Measurements from ENCODE around the gene SOX5. TPM values are rescaled to one million over a fixed set of nuclear protein-coding genes. Genes with fewer than 3 reads are reported as not detected.

SOX5 gene
- total RNA-seq, 1 experiment from 2014 or later = 3.1 TPM

GRCh38 chr12:23662966-23663365 is 286.5 kb downstream of the SOX5 start:
- Histone ChIP-seq H3K9me3 (ENCODE audit: control insufficient read depth, low read depth, low read length) (no peaks in the 10 kb centered on the region), H3K14ac (ENCODE audit: insufficient read depth, low read length) (no peak overlapping the region), H2BK5ac (ENCODE audit: insufficient read length, low read length) (no peak overlapping the region), H4K20me1 (ENCODE audit: control insufficient read depth, insufficient read depth, insufficient read length) (no peaks in the 10 kb centered on the region), H3K4me2 (ENCODE audit: insufficient read depth, insufficient read length, low read length) (no peak overlapping the region), H2AFZ (ENCODE audit: low read length) (no peak overlapping the region), H2AK5ac (ENCODE audit: insufficient read length, low read length) (no peak overlapping the region), H3K18ac (ENCODE audit: insufficient read length, low read depth, low read length) (no peak overlapping the region), H3K79me2 (ENCODE audit: insufficient read depth, low read length) (no peaks in the 10 kb centered on the region), H3K56ac (ENCODE audit: insufficient read length, low read depth, low read length) (no peak overlapping the region), H3K23me2 (ENCODE audit: insufficient read length, low read depth, low read length, poor library complexity, severe bottlenecking) (no peaks in the 10 kb centered on the region), H2BK15ac (ENCODE audit: low read depth, low read length) (no peak overlapping the region), H3K27me3 (ENCODE audit: insufficient read depth, low read length) (no peaks in the 10 kb centered on the region), H2BK20ac (ENCODE audit: low read depth, low read length, poor library complexity, severe bottlenecking) (no peak overlapping the region), H2BK12ac (ENCODE audit: insufficient read length, low read depth, low read length) (no peak overlapping the region), H3T11ph (ENCODE audit: low read length) (no peak overlapping the region), H4K5ac (ENCODE audit: insufficient read length, low read depth, low read length) (no peak overlapping the region), H3K4ac (ENCODE audit: low read depth, low read length) (no peak overlapping the region), H3K23ac (ENCODE audit: insufficient read length, low read depth, low read length) (no peak overlapping the region), H2BK120ac (ENCODE audit: low read depth, low read length, poor library complexity, severe bottlenecking) (no peak overlapping the region), H3K4me1 (ENCODE audit: insufficient read depth, low read length) (no peaks in the 10 kb centered on the region), H3K27ac (ENCODE audit: insufficient read length, low read depth, low read length) (no peak overlapping the region), H3K9ac (ENCODE audit: extremely low read depth, insufficient read length, low read length) (no peak overlapping the region), H4K8ac (replicated peaks; ENCODE audit: insufficient read length, low read depth, low read length) (no peak overlapping the region), H3K79me1 (ENCODE audit: insufficient read depth, low read depth, low read length, poor library complexity, severe bottlenecking) (no peaks in the 10 kb centered on the region), H4K91ac (ENCODE audit: insufficient read length, low read depth, low read length) (no peak overlapping the region)
- H3K36me3 Mint-ChIP-seq (ENCODE audit: insufficient read depth in 1 of 3, low read depth in 3 of 3) = no peaks in the 10 kb centered on the region
- no peaks in the 10 kb centered on the region for H3K9me3 Mint-ChIP-seq
- no peak overlapping the region; a peak in 1 of 7 replicates for H3K27ac Mint-ChIP-seq
- no peak overlapping the region for H3K4me3 Mint-ChIP-seq
- DNase-seq = no peak
- TF ChIP-seq CTCF (conservative IDR thresholded peaks at IDR 0.05) = no peak
- H3K4me1 Mint-ChIP-seq = peaks cover 11 to 14% of the 10 kb centered on the region in 2 experiments
- no CpG with 5 or more reads among the region's 3 CpGs for WGBS (ENCODE audit: extremely low coverage, insufficient read length, low lambda C conversion rate)
- H3K27me3 Mint-ChIP-seq (ENCODE audit: low read depth) = no peaks in the 10 kb centered on the region

Measured in H9 (cell line).